Neural progenitor cell (in vitro differentiated cells): ENCODE data around the gene MRPL27.

Source experiments
- EZH2phosphoT487 ChIP-seq: fragments of 200-600 bp; sonication (generic); IDR thresholded peaks from 2 replicates; pipeline ENCODE4 v1.6.1; 2017; ENCODE audit warnings: antibody characterized with exemption
- TF ChIP-seq, protein P1 (sequence below): fragments of 200-600 bp; sonication (generic); IDR thresholded peaks from 2 replicates; pipeline ENCODE4 v1.5.1; 2017; ENCODE audit warnings: antibody characterized with exemption, mild to moderate bottlenecking

GRCh38 chr17:50371526-50371925 is 1.5 kb downstream of the MRPL27 start:
- no peak for TF ChIP-seq EZH2phosphoT487
- TF ChIP-seq, protein P1, sequence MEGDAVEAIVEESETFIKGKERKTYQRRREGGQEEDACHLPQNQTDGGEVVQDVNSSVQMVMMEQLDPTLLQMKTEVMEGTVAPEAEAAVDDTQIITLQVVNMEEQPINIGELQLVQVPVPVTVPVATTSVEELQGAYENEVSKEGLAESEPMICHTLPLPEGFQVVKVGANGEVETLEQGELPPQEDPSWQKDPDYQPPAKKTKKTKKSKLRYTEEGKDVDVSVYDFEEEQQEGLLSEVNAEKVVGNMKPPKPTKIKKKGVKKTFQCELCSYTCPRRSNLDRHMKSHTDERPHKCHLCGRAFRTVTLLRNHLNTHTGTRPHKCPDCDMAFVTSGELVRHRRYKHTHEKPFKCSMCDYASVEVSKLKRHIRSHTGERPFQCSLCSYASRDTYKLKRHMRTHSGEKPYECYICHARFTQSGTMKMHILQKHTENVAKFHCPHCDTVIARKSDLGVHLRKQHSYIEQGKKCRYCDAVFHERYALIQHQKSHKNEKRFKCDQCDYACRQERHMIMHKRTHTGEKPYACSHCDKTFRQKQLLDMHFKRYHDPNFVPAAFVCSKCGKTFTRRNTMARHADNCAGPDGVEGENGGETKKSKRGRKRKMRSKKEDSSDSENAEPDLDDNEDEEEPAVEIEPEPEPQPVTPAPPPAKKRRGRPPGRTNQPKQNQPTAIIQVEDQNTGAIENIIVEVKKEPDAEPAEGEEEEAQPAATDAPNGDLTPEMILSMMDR, result no peak
